Fibroblast of lung (primary cell): Measurements from ENCODE around the gene TAF6L. TPM values are rescaled to one million over a fixed set of nuclear protein-coding genes. Genes with fewer than 3 reads are reported as not detected.
"Not testable (repeated sequence)": the region's sequence is repeated elsewhere in the genome, so short reads cannot be mapped to it uniquely, and the experiment has no call there.

ENCODE experiments used
- DNase-seq, 2 donors: peaks; one replicate each; pipeline versions ENCODE4 v3.0.0 to v3.0.0-alpha.2; 2010; ENCODE audit warnings: low read depth in 2 of 2
- H2AFZ ChIP-seq: 2 replicates; pipeline ENCODE4 v1.5.1; 2012; ENCODE audit warnings: low read length, control low read depth, inconsistent platforms
- H3K27ac ChIP-seq: 2 replicates; pipeline ENCODE4 v1.5.1; 2011; ENCODE audit warnings: low read length, control low read depth; ENCODE audit not compliant: insufficient read depth
- H3K27me3 ChIP-seq: 2 replicates; pipeline ENCODE4 v1.5.1; 2011; ENCODE audit warnings: mild to moderate bottlenecking, low read length; ENCODE audit not compliant: control insufficient read depth, insufficient read depth
- H3K36me3 ChIP-seq: 2 replicates; pipeline ENCODE4 v1.5.1; 2011; ENCODE audit warnings: low read length; ENCODE audit not compliant: control insufficient read depth, insufficient read depth
- H3K4me1 ChIP-seq: 2 replicates; pipeline ENCODE4 v1.5.1; 2011; ENCODE audit warnings: low read length; ENCODE audit not compliant: control insufficient read depth, insufficient read depth; ENCODE audit errors: extremely low read depth
- H3K4me2 ChIP-seq: 2 replicates; pipeline ENCODE4 v1.5.1; 2011; ENCODE audit warnings: low read length, control low read depth; ENCODE audit not compliant: insufficient read depth; ENCODE audit errors: extremely low read depth
- H3K4me3 ChIP-seq, 4 experiments: fragments of 200-600 bp in 1 of 4; sonication (generic) in 1 of 4; replicated peaks in 1 of 4; 2 replicates each; pipeline ENCODE4 v1.5.1; 2011 to 2016; ENCODE audit warnings: low read length in 4 of 4, low read depth in 3 of 4, mild to moderate bottlenecking in 3 of 4, control low read depth in 2 of 4, inconsistent platforms in 1 of 4, mixed read lengths in 1 of 4; ENCODE audit not compliant: insufficient read depth in 1 of 4; ENCODE audit errors: control extremely low read depth in 1 of 4
- H3K79me2 ChIP-seq: 2 replicates; pipeline ENCODE4 v1.5.1; 2012; ENCODE audit warnings: mild to moderate bottlenecking, low read length, inconsistent platforms; ENCODE audit not compliant: control insufficient read depth, insufficient read depth
- H3K9ac ChIP-seq: 2 replicates; pipeline ENCODE4 v1.5.1; 2011; ENCODE audit warnings: mild to moderate bottlenecking, low read length, control low read depth; ENCODE audit not compliant: insufficient read depth
- H3K9me3 ChIP-seq: 2 replicates; pipeline ENCODE4 v1.5.1; 2012; ENCODE audit warnings: low read depth, low read length; ENCODE audit not compliant: control insufficient read depth, insufficient read depth
- H4K20me1 ChIP-seq: 2 replicates; pipeline ENCODE4 v1.5.1; 2011; ENCODE audit warnings: low read length; ENCODE audit not compliant: control insufficient read depth, insufficient read depth; ENCODE audit errors: extremely low read depth
- EZH2 ChIP-seq: IDR thresholded peaks from 2 replicates; pipeline ENCODE4 v1.5.1; 2012; ENCODE audit warnings: low read length, control low read depth, mild to moderate bottlenecking; ENCODE audit errors: missing control alignments
- polyA plus RNA-seq, 2 donors: library from polyadenylated mRNA; depleted of rRNA in 1 of 2; stranded (reverse) in 1 of 2; unstranded in 1 of 2; fragments of >200 nt; gene quantifications; 2 replicates each; pipeline ENCODE4 v1.2.1, GENCODE V29; 2011 to 2012; ENCODE audit warnings: missing spikeins in 1 of 2
- total RNA-seq: library from RNA; depleted of rRNA; stranded (reverse); fragments of >200 nt; gene quantifications from 2 replicates; pipeline ENCODE4 v1.2.1, GENCODE V29; 2014
- TF ChIP-seq, protein P1 (sequence below), 2 donors: IDR thresholded peaks in 1 of 2; conservative IDR thresholded peaks in 1 of 2; 1 replicate in 1 of 2; 2 replicates in 1 of 2; pipeline ENCODE4 v1.5.1; 2011 to 2012; ENCODE audit warnings: low read length in 2 of 2, control low read depth in 1 of 2, inconsistent platforms in 1 of 2, low read depth in 1 of 2, mild to moderate bottlenecking in 1 of 2

The TAF6L gene
- total and polyA plus RNA-seq, 2 donors (not counting 1 experiment from before 2014, with no cell fraction given) = 10.0 to 18.8 TPM

- peak within 1 kb of the TSS; percentile 96 for H3K4me2 ChIP-seq
- H4K20me1 ChIP-seq = peaks cover 4% of the 10 kb centered on the region
- H3K9me3 ChIP-seq = no peaks in the 10 kb centered on the region
- peak; percentile 83 to 88 for DNase-seq
- peak within 1 kb of the TSS; percentile 63 to 99 (median 94) for H3K4me3 ChIP-seq
- peaks cover 71% of the 10 kb centered on the region for H3K79me2 ChIP-seq
- H2AFZ ChIP-seq = peak within 1 kb of the TSS; percentile 97
- TF ChIP-seq EZH2 = no peak
- TF ChIP-seq, protein P1, sequence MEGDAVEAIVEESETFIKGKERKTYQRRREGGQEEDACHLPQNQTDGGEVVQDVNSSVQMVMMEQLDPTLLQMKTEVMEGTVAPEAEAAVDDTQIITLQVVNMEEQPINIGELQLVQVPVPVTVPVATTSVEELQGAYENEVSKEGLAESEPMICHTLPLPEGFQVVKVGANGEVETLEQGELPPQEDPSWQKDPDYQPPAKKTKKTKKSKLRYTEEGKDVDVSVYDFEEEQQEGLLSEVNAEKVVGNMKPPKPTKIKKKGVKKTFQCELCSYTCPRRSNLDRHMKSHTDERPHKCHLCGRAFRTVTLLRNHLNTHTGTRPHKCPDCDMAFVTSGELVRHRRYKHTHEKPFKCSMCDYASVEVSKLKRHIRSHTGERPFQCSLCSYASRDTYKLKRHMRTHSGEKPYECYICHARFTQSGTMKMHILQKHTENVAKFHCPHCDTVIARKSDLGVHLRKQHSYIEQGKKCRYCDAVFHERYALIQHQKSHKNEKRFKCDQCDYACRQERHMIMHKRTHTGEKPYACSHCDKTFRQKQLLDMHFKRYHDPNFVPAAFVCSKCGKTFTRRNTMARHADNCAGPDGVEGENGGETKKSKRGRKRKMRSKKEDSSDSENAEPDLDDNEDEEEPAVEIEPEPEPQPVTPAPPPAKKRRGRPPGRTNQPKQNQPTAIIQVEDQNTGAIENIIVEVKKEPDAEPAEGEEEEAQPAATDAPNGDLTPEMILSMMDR (conservative IDR thresholded peaks at IDR 0.05 in 1 of 2, IDR thresholded peaks at IDR 0.05 in 1 of 2; ENCODE audit: low read depth in 1 of 2, low read length in 2 of 2) = no peak
- no peaks in the 10 kb centered on the region for H3K27me3 ChIP-seq
- peak within 1 kb of the TSS; percentile 92 for H3K27ac ChIP-seq
- H3K36me3 ChIP-seq = peaks cover 3% of the 10 kb centered on the region
- peak within 1 kb of the TSS; percentile 85 for H3K9ac ChIP-seq
- H3K4me1 ChIP-seq = peaks cover 4% of the 10 kb centered on the region
Measured at GRCh38 chr11:62728171-62728988, 42.8 kb upstream of the TAF6L start, which contains the start of gene TTC9C. Gene TTC9C (plus strand): TSS chr11:62728486. CDS start chr11:62728849, 363 bp downstream.

DNA sequence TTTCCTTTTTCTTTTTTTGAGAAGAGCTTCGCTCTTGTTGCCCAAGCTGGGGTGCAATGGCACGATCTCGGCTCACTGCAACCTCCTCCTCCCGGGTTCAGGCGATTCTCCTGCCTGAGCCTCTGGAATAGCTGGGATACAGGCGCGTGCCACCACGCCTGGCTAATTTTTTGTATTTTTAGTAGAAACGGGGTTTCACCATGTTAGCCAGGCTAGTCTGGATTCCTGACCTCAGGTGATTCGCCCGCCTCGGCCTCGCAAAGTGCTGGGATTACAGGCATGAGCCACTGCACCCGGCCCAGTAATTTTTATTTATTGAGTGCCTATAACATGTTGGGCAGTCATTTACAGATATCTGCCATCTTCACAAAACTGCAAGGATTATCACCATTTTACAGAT, 41.1 kb upstream of the TAF6L start:
- H3K27me3 ChIP-seq, H3K4me1 ChIP-seq, H3K9me3 ChIP-seq, H4K20me1 ChIP-seq, H3K27ac ChIP-seq, H3K36me3 ChIP-seq, H3K9ac ChIP-seq, H2AFZ ChIP-seq, DNase-seq: not testable (repeated sequence)
- Histone ChIP-seq H3K79me2 (peaks cover 54% of the 10 kb centered on the region), H3K4me3 (peak overlapping the region; percentile 60 to 99 (median 81)), H3K4me2 (peak overlapping the region; percentile 89)

DNA sequence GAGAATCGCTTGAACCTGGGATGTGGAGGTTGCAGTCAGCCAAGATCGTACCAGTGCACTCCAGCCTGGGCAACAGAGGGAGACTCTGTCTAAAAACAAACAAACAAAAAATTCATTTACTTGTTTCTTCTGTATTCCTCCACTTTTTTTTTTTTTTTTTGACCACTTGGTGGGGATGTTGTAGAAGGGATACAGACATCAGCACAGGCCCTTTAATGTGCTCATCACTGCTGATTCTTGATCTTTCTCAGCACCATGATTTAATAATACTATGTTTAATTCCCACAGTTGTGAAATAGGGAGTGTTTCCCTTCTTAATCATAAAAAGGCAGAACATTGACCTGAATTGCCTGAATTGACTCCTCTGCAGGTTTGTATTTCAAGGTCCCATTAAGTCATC, 38.4 kb upstream of the TAF6L start:
- peaks cover 35% of the 10 kb centered on the region for H3K79me2 ChIP-seq
- peak in 1 of 2 donors; percentile 44 for DNase-seq
- no peak overlapping the region for H3K9ac ChIP-seq
- no peak overlapping the region for H3K27ac ChIP-seq
- H3K4me2 ChIP-seq = no peak overlapping the region
- no peak overlapping the region for H3K4me3 ChIP-seq
- TF ChIP-seq EZH2 = no peak
- TF ChIP-seq, protein P1 (conservative IDR thresholded peaks at IDR 0.05 in 1 of 2, IDR thresholded peaks at IDR 0.05 in 1 of 2; ENCODE audit: low read depth in 1 of 2, low read length in 2 of 2) = no peak
- H4K20me1 ChIP-seq = no peaks in the 10 kb centered on the region
- no peak overlapping the region for H2AFZ ChIP-seq
- no peaks in the 10 kb centered on the region for H3K27me3 ChIP-seq
- peaks cover 4% of the 10 kb centered on the region for H3K4me1 ChIP-seq
- peaks cover 3% of the 10 kb centered on the region for H3K36me3 ChIP-seq
- H3K9me3 ChIP-seq = no peaks in the 10 kb centered on the region
